Vagina (tissue), 2 donors: ENCODE data around the gene KCNK5.

Experiments used
- POLR2A ChIP-seq, 2 donors: fragments of 450-650 bp; IDR thresholded peaks; one replicate each; pipeline ENCODE4 v1.6.1; 2017; ENCODE audit warnings: antibody characterized with exemption in 2 of 2, mild to moderate bottlenecking in 2 of 2, moderate library complexity in 2 of 2
- POLR2AphosphoS5 ChIP-seq, 2 donors: sonication (generic); formaldehyde crosslinking; IDR thresholded peaks; one replicate each; pipeline ENCODE4 v1.9.0; 2017; ENCODE audit warnings: antibody characterized with exemption in 2 of 2, mild to moderate bottlenecking in 2 of 2, low read depth in 1 of 2; ENCODE audit not compliant: insufficient read depth in 1 of 2
- TF ChIP-seq, protein P1 (sequence below), 3 experiments: fragments of 450-650 bp in 2 of 3; fragments of 200-600 bp in 1 of 3; sonication (generic) in 1 of 3; IDR thresholded peaks; one replicate each; pipeline ENCODE4 v1.5.1; 2017 to 2019; ENCODE audit warnings: antibody characterized with exemption in 3 of 3, mild to moderate bottlenecking in 2 of 3, moderate library complexity in 2 of 3

- TF ChIP-seq, protein P1, sequence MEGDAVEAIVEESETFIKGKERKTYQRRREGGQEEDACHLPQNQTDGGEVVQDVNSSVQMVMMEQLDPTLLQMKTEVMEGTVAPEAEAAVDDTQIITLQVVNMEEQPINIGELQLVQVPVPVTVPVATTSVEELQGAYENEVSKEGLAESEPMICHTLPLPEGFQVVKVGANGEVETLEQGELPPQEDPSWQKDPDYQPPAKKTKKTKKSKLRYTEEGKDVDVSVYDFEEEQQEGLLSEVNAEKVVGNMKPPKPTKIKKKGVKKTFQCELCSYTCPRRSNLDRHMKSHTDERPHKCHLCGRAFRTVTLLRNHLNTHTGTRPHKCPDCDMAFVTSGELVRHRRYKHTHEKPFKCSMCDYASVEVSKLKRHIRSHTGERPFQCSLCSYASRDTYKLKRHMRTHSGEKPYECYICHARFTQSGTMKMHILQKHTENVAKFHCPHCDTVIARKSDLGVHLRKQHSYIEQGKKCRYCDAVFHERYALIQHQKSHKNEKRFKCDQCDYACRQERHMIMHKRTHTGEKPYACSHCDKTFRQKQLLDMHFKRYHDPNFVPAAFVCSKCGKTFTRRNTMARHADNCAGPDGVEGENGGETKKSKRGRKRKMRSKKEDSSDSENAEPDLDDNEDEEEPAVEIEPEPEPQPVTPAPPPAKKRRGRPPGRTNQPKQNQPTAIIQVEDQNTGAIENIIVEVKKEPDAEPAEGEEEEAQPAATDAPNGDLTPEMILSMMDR (IDR thresholded peaks at IDR 0.05) = no peak
- TF ChIP-seq POLR2A (IDR thresholded peaks at IDR 0.05) (no peak), POLR2AphosphoS5 (IDR thresholded peaks at IDR 0.05; ENCODE audit: insufficient read depth in 1 of 2, low read depth in 1 of 2) (no peak)
These were observed 78.1 kb downstream of the KCNK5 start for GRCh38 chr6:39151211-39151610.
